Common myeloid progenitor, CD34-positive (primary cell): ENCODE results near the gene CRYGC.

Source experiments
- CTCF ChIA-PET: fragments of 350-600 bp; sonication (Branson Sonifier 250); formaldehyde crosslinking; loops from one replicate; lab custom pipeline; 2021; ENCODE audit warnings: antibody characterized with exemption; lab: Charles Lee
- POLR2A ChIA-PET: fragments of 350-600 bp; sonication (Branson Sonifier 250); formaldehyde crosslinking; loops from one replicate; lab custom pipeline; 2021; ENCODE audit warnings: antibody characterized with exemption; lab: Charles Lee
- DNase-seq, 3 donors: peaks; one replicate each; pipeline versions ENCODE4 v3.0.0 to v3.0.0-alpha.2; 2013
- H3K27ac ChIP-seq, 2 experiments: 1 replicate in 1 of 2; 2 replicates in 1 of 2; pipeline ENCODE4 v1.7.0; 2013; ENCODE audit warnings: inconsistent platforms in 2 of 2, low read length in 2 of 2, mild to moderate bottlenecking in 2 of 2, low read depth in 1 of 2, moderate library complexity in 1 of 2; ENCODE audit not compliant: severe bottlenecking in 2 of 2, insufficient read depth in 1 of 2, poor library complexity in 1 of 2
- H3K27me3 ChIP-seq, 5 experiments: replicated peaks in 2 of 5; 1 replicate in 3 of 5; 2 replicates in 2 of 5; pipeline versions ENCODE4 v1.6.1 to v1.7.0; 2013; ENCODE audit warnings: low read length in 4 of 5, mild to moderate bottlenecking in 2 of 5, moderate library complexity in 2 of 5, inconsistent platforms in 1 of 5; ENCODE audit not compliant: insufficient read depth in 5 of 5, control insufficient read depth in 4 of 5
- H3K36me3 ChIP-seq, 4 experiments: 1 replicate in 2 of 4; 2 replicates in 2 of 4; pipeline versions ENCODE4 v1.6.1 to v1.7.0; 2013; ENCODE audit warnings: low read length in 3 of 4, control low read depth in 1 of 4, mild to moderate bottlenecking in 1 of 4; ENCODE audit not compliant: control insufficient read depth in 4 of 4, insufficient read depth in 4 of 4
- H3K4me1 ChIP-seq, 4 experiments: 1 replicate in 3 of 4; 2 replicates in 1 of 4; pipeline versions ENCODE4 v1.6.1 to v1.7.1; 2013; ENCODE audit warnings: low read length in 3 of 4, mild to moderate bottlenecking in 3 of 4, control low read depth in 1 of 4, inconsistent platforms in 1 of 4, moderate library complexity in 1 of 4; ENCODE audit not compliant: control insufficient read depth in 4 of 4, insufficient read depth in 4 of 4; ENCODE audit errors: control extremely low read depth in 1 of 4
- H3K4me3 ChIP-seq, 7 experiments: 1 replicate in 4 of 7; 2 replicates in 3 of 7; pipeline versions ENCODE4 v1.5.1 to v1.7.0; 2013; ENCODE audit warnings: mild to moderate bottlenecking in 7 of 7, low read length in 6 of 7, moderate library complexity in 6 of 7, inconsistent platforms in 2 of 7, low read depth in 2 of 7, control low read depth in 1 of 7; ENCODE audit not compliant: insufficient read depth in 4 of 7, control insufficient read depth in 1 of 7; ENCODE audit errors: extremely low read depth in 1 of 7
- H3K9me3 ChIP-seq, 5 experiments: 1 replicate in 4 of 5; 2 replicates in 1 of 5; pipeline versions ENCODE4 v1.6.1 to v1.7.1; 2013; ENCODE audit warnings: low read length in 4 of 5, mild to moderate bottlenecking in 2 of 5, inconsistent platforms in 1 of 5, low read depth in 1 of 5, moderate library complexity in 1 of 5; ENCODE audit not compliant: control insufficient read depth in 4 of 5, insufficient read depth in 2 of 5; ENCODE audit errors: control extremely low read depth in 1 of 5
- WGBS: methylation state at CpG from one replicate; pipeline ENCODE4 v1.1.5; 2013; ENCODE audit not compliant: insufficient coverage; 5-methylcytosine and 5-hydroxymethylcytosine counted together

The CRYGC gene

DNA sequence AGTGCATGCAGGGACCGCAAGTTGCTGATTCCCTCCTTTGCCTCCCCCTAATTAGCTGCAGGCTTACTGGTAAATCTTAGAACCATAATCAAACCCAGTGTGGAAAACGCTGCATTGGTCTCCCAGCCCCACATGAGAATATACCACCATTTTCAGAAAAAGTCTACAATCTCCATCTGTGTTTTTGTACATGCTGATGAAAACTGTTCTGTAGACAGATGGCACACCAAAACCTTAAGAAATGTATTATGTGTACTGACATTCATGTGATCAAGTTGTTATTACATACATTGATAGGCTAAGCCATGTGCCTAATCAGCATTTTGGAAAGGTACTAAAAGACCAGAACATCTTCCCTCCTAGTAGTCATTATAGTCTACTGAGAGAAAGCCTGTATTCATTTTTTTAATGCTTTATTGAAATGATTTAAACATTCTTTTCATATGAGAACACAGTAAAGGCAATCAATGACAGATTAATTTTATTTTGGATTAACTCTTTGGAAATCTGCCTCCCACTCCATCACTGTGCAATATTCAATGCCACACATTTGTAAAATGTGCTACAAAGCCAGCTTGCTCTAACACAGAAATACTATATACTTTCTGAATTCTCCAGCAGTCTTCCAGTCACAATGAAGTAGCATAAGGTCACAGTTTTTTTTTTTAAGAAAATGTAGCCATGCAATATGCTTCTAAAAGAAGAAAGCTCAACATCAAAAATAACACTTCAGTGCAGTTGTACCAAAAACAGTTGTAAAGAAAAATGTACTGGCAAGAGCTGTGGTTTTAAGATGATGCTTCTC lies 35.5 kb upstream of the CRYGC start:
- CTCF ChIA-PET: interaction anchor here (0.6 to 1.7 kb wide), 3 partner anchors 10 to 90 kb away, joined by 3 to 5 read pairs (median 4); no protein-coding TSS in a partner anchor
- DNase-seq: no peak
- H3K27me3 ChIP-seq: no peaks in the 10 kb centered on the region

DNA sequence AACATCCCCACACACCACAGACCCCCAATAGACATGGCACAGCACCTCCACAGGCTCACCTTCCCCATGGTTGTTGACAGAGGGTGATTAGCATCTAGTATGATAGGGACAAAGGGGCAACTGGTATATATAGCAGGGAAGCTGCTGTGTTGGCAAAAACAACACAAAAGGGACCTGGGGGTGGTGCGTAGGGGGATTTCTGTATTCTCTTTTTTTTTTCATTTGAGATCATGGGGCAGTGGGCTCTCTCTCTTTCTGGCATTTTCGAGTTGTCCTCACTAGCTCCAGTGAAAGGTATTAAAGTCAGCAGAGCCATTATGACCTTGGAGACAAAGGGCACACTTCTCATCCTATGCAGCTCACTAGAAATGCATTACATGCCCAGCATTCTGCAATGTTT lies 33.9 kb upstream of the CRYGC start, which contains the start of gene CRYGA:
Gene CRYGA, minus strand, starts transcription at position 101 of the 400 bp plus-strand sequence. Its CDS starts 33 bp downstream, at position 68.
- no peak for DNase-seq
- POLR2A ChIA-PET: no interaction called here
- H3K27me3 ChIP-seq: no peaks in the 10 kb centered on the region
- no peak within 1 kb of the TSS for H3K4me3 ChIP-seq
- H3K9me3 ChIP-seq: no peaks in the 10 kb centered on the region
- WGBS: 88% methylated on average over 2 of the region's 2 CpGs
- H3K4me1 ChIP-seq: no peaks in the 10 kb centered on the region
- CTCF ChIA-PET: interaction anchor here (1.0 to 1.7 kb wide), 2 partner anchors 12 to 16 kb away, joined by 3 to 4 read pairs; no protein-coding TSS in a partner anchor
- no peaks in the 10 kb centered on the region for H3K36me3 ChIP-seq
- no peak within 1 kb of the TSS for H3K27ac ChIP-seq

More for the DNA sequence above, 35.5 kb upstream of the CRYGC start:
- POLR2A ChIA-PET: no interaction called here
- 100% methylated on average over 1 of the region's 2 CpGs for WGBS
- no peak overlapping the region for H3K27ac ChIP-seq
- H3K36me3 ChIP-seq: no peaks in the 10 kb centered on the region
- no peak overlapping the region for H3K4me3 ChIP-seq
- no peaks in the 10 kb centered on the region for H3K9me3 ChIP-seq
- no peaks in the 10 kb centered on the region for H3K4me1 ChIP-seq

DNA sequence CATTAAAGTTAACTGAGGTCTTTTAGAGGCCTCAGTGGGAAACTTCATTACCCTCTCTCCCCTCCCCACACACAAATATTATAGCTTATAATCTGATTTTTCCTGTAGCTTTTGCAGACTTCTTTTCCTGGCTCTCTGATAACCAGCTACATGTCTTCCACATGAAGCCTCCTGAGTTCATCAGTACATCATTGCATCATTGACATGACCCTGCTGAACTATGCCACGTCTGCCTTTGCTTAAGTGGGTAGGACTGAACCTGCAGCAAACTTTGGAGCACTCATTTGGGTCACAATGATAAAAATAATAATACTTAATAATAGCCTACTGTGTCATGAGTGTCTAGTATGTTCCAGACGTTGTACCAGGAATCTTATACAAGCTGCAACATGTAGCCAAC lies 26.8 kb upstream of the CRYGC start:
- Histone ChIP-seq H3K27me3 (no peaks in the 10 kb centered on the region), H3K27ac (no peak overlapping the region), H3K9me3 (peaks cover 2 to 6% (median 3%) of the 10 kb centered on the region in 5 experiments), H3K4me1 (no peaks in the 10 kb centered on the region), H3K4me3 (no peak overlapping the region), H3K36me3 (no peaks in the 10 kb centered on the region)
- ChIA-PET POLR2A (no interaction called here), CTCF (interaction anchor here (1.7 kb wide), 1 partner anchor 19 kb away, joined by 8 read pairs; no protein-coding TSS in a partner anchor)
- DNase-seq: no peak
- 100% methylated on average over 1 of the region's 2 CpGs for WGBS

DNA sequence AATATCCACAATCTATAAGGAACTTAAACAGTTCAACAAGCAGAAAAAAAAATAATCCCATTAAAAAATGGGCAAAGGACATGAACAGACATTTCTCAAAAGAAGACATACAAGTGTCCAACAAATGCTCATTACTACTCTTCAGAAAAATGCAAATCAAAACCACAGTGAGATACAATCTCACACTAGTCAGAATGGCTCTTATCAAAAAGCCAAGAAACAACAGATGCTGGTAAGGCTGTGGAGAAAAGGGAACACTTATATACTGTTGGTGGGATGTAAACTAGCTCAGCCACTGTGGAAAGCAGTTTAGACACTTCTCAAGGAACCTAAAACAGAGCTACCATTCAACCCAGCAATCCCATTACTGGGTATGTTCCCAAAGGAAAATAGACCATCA lies 23.5 kb upstream of the CRYGC start:
- CTCF ChIA-PET: no interaction called here
- Histone ChIP-seq H3K36me3 (no peaks in the 10 kb centered on the region), H3K4me3 (no peak overlapping the region), H3K27ac (no peak overlapping the region), H3K27me3 (no peaks in the 10 kb centered on the region), H3K9me3 (peaks cover 2 to 8% (median 4%) of the 10 kb centered on the region in 5 experiments), H3K4me1 (peaks cover 0 to 4% (median 0%) of the 10 kb centered on the region in 4 experiments)
- POLR2A ChIA-PET: no interaction called here
- DNase-seq: peak in 2 of 3 donors; percentile 13 to 19

DNA sequence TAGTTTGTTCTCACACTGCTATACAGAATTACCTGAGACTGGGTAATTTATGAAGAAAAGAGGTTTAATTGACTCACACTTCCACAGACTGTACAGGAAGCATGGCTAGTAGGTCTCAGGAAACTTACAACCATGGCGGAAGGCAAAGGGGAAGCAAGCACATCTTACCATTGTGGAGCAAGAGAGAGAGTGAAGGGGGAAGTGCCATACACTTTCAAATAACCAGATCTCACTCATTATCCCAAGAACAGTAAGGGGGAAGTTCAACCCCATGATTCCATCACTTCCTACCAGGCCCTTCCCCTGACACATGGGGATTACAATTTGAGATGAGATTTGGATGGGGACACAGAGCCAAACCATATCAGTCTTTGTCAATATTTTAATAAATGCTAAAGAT lies 21.3 kb upstream of the CRYGC start:
- DNase-seq: peak in 2 of 3 donors; percentile 19 to 41
- CTCF ChIA-PET: no interaction called here
- no peaks in the 10 kb centered on the region for H3K36me3 ChIP-seq
- POLR2A ChIA-PET: no interaction called here
- peaks cover 2 to 8% (median 4%) of the 10 kb centered on the region in 5 experiments for H3K9me3 ChIP-seq
- no peaks in the 10 kb centered on the region for H3K27me3 ChIP-seq
- no peak overlapping the region for H3K27ac ChIP-seq
- no peak overlapping the region for H3K4me3 ChIP-seq
- peaks cover 0 to 4% (median 0%) of the 10 kb centered on the region in 4 experiments for H3K4me1 ChIP-seq
- WGBS: no CpG with 5 or more reads among the region's 1 CpG

DNA sequence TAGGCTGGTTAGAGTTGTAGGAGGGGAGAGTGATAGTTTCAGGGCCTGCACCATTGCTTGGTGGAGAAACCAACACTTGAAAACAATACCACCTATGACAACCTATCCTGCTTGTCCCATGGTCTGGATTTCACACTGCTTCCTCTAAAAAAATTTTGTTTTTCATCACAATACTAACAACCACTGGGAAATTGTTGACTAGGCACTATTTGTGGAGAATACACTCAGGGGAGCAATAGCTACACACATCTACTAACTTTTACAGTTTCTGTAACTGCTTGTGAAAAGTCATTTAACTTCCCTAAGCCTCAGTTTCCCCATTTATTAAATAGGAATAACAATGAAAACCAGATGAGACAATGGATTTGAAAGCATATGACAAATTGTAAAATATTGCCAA lies 20.5 kb upstream of the CRYGC start:
- no peak for DNase-seq
- peaks cover 0 to 4% (median 0%) of the 10 kb centered on the region in 4 experiments for H3K4me1 ChIP-seq
- H3K36me3 ChIP-seq: no peaks in the 10 kb centered on the region
- POLR2A ChIA-PET: no interaction called here
- CTCF ChIA-PET: interaction anchor here (1.4 to 2.5 kb wide), 2 partner anchors 25 to 150 kb away, joined by 3 to 7 read pairs; no protein-coding TSS in a partner anchor
- H3K9me3 ChIP-seq: peaks cover 2 to 8% (median 4%) of the 10 kb centered on the region in 5 experiments
- no peaks in the 10 kb centered on the region for H3K27me3 ChIP-seq
- no peak overlapping the region for H3K4me3 ChIP-seq
- H3K27ac ChIP-seq: no peak overlapping the region

DNA sequence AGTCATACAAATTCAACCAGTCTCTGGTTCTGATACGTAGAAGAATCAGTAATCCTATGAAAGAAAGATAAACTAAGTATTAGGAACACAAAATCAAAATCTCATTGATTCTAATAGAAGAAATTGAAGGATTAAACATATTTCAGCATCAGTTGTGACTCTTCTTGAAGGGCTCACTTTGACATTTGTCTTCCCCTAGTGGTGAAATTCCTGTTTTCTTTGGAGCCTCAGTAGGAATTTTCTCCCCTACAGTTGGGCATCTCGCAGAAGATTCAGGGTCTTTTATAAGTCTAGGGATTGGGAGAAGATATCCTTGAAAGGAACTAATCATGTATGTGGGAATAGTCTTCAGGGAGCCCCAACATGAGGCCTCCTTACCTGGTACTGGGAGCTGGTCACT lies 19.2 kb upstream of the CRYGC start:
- ChIA-PET POLR2A (no interaction called here), CTCF (interaction anchor here (0.6 to 2.5 kb wide), 3 partner anchors 27 to 151 kb away, joined by 3 to 7 read pairs (median 3); no protein-coding TSS in a partner anchor)
- peaks cover 2 to 8% (median 4%) of the 10 kb centered on the region in 5 experiments for H3K9me3 ChIP-seq
- no peak overlapping the region for H3K27ac ChIP-seq
- DNase-seq: no peak
- no peaks in the 10 kb centered on the region for H3K27me3 ChIP-seq
- peaks cover 0 to 4% (median under 1%) of the 10 kb centered on the region in 4 experiments for H3K4me1 ChIP-seq
- H3K4me3 ChIP-seq: no peak overlapping the region
- no peaks in the 10 kb centered on the region for H3K36me3 ChIP-seq
- WGBS: 100% methylated on average over 1 of the region's 2 CpGs
